ENCODE results near the gene PHPT1. TPM values are rescaled to one million over a fixed set of nuclear protein-coding genes. Genes with fewer than 3 reads are reported as not detected.
A peak's percentile ranks its signal among the peaks of the same experiment; 100 is the strongest.

The PHPT1 gene
- total and polyA plus RNA-seq, 2 of the 13 experiments (the other 11 are each of a cell fraction or from before 2014, with no cell fraction given) = 189 to 192 TPM

- TF ChIP-seq, protein P1, sequence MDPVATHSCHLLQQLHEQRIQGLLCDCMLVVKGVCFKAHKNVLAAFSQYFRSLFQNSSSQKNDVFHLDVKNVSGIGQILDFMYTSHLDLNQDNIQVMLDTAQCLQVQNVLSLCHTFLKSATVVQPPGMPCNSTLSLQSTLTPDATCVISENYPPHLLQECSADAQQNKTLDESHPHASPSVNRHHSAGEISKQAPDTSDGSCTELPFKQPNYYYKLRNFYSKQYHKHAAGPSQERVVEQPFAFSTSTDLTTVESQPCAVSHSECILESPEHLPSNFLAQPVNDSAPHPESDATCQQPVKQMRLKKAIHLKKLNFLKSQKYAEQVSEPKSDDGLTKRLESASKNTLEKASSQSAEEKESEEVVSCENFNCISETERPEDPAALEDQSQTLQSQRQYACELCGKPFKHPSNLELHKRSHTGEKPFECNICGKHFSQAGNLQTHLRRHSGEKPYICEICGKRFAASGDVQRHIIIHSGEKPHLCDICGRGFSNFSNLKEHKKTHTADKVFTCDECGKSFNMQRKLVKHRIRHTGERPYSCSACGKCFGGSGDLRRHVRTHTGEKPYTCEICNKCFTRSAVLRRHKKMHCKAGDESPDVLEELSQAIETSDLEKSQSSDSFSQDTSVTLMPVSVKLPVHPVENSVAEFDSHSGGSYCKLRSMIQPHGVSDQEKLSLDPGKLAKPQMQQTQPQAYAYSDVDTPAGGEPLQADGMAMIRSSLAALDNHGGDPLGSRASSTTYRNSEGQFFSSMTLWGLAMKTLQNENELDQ (CRISPR knock-in tag; IDR thresholded peaks at IDR 0.05; ENCODE audit: borderline replicate concordance) = no peak
- 0 out of 2 replicates have a peak, but pooled peaks have one; percentile 45 for TF ChIP-seq ZFP41 (CRISPR knock-in tag; IDR thresholded peaks at IDR 0.05; ENCODE audit: borderline replicate concordance)
- TF ChIP-seq JARID2 (CRISPR knock-in tag; IDR thresholded peaks at IDR 0.05; ENCODE audit: insufficient replicate concordance) = peak; percentile 45
- no peak for TF ChIP-seq ZBTB20 (CRISPR knock-in tag; IDR thresholded peaks at IDR 0.05; ENCODE audit: borderline replicate concordance, low read depth)
- no peak for TF ChIP-seq ZC3H4 (CRISPR knock-in tag; IDR thresholded peaks at IDR 0.05; ENCODE audit: borderline replicate concordance)
- TF ChIP-seq, protein P2, sequence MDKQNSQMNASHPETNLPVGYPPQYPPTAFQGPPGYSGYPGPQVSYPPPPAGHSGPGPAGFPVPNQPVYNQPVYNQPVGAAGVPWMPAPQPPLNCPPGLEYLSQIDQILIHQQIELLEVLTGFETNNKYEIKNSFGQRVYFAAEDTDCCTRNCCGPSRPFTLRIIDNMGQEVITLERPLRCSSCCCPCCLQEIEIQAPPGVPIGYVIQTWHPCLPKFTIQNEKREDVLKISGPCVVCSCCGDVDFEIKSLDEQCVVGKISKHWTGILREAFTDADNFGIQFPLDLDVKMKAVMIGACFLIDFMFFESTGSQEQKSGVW (CRISPR knock-in tag; IDR thresholded peaks at IDR 0.05; ENCODE audit: borderline replicate concordance) = no peak
- TF ChIP-seq ZNF329 (CRISPR knock-in tag; IDR thresholded peaks at IDR 0.05; ENCODE audit: low read depth) = no peak
- no peak for TF ChIP-seq CCDC6 (CRISPR knock-in tag; IDR thresholded peaks at IDR 0.05)
- no peak for TF ChIP-seq ZNF773 (CRISPR knock-in tag; IDR thresholded peaks at IDR 0.05; ENCODE audit: borderline replicate concordance)
- TF ChIP-seq ARID2 (CRISPR knock-in tag; IDR thresholded peaks at IDR 0.05; ENCODE audit: borderline replicate concordance) = no peak
- TF ChIP-seq NRL (CRISPR knock-in tag; IDR thresholded peaks at IDR 0.05; ENCODE audit: borderline replicate concordance) = no peak
- TF ChIP-seq, protein P3, sequence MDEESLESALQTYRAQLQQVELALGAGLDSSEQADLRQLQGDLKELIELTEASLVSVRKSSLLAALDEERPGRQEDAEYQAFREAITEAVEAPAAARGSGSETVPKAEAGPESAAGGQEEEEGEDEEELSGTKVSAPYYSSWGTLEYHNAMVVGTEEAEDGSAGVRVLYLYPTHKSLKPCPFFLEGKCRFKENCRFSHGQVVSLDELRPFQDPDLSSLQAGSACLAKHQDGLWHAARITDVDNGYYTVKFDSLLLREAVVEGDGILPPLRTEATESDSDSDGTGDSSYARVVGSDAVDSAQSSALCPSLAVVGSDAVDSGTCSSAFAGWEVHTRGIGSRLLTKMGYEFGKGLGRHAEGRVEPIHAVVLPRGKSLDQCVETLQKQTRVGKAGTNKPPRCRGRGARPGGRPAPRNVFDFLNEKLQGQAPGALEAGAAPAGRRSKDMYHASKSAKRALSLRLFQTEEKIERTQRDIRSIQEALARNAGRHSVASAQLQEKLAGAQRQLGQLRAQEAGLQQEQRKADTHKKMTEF (CRISPR knock-in tag; IDR thresholded peaks at IDR 0.05) = peak; percentile 21; the same call in 1 of the 2 replicates
- no peak for TF ChIP-seq SNAI1 (CRISPR knock-in tag; IDR thresholded peaks at IDR 0.05; ENCODE audit: borderline replicate concordance)
- TF ChIP-seq CENPX (CRISPR knock-in tag; IDR thresholded peaks at IDR 0.05) = no peak
- TF ChIP-seq SNAPC2 (CRISPR knock-in tag; IDR thresholded peaks at IDR 0.05) = no peak
- TF ChIP-seq ZFP91 (CRISPR knock-in tag; IDR thresholded peaks at IDR 0.05; ENCODE audit: borderline replicate concordance) = no peak
- TF ChIP-seq, protein P4, sequence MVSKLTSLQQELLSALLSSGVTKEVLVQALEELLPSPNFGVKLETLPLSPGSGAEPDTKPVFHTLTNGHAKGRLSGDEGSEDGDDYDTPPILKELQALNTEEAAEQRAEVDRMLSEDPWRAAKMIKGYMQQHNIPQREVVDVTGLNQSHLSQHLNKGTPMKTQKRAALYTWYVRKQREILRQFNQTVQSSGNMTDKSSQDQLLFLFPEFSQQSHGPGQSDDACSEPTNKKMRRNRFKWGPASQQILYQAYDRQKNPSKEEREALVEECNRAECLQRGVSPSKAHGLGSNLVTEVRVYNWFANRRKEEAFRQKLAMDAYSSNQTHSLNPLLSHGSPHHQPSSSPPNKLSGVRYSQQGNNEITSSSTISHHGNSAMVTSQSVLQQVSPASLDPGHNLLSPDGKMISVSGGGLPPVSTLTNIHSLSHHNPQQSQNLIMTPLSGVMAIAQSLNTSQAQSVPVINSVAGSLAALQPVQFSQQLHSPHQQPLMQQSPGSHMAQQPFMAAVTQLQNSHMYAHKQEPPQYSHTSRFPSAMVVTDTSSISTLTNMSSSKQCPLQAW (CRISPR knock-in tag; IDR thresholded peaks at IDR 0.05) = no peak
- no peak for TF ChIP-seq ERF (CRISPR knock-in tag; IDR thresholded peaks at IDR 0.05)
- no peak for TF ChIP-seq NR2F6 (IDR thresholded peaks at IDR 0.05)
- TF ChIP-seq NR2F6 (CRISPR knock-in tag; IDR thresholded peaks at IDR 0.05) = 0 out of 2 replicates have a peak, but pooled peaks have one; percentile 32
- TF ChIP-seq HDAC1 (CRISPR knock-in tag; IDR thresholded peaks at IDR 0.05) = no peak
These were observed 9.9 kb downstream of the PHPT1 start (continued) for GRCh38 chr9:136858844-136859757.

Data from HepG2 (cell line).